HG03095 (cell line): Measurements from ENCODE around the gene UGT1A9.
"Not testable (repeated sequence)": the region's sequence is repeated elsewhere in the genome, so short reads cannot be mapped to it uniquely, and the experiment has no call there.

Source experiments
- ATAC-seq: cut with Tn5 transposase; IDR thresholded peaks from one replicate; pipeline ENCODE4 v1.9.1; 2021; ENCODE audit warnings: moderate library complexity; ENCODE audit not compliant: unreplicated experiment

Gene UGT1A9

DNA sequence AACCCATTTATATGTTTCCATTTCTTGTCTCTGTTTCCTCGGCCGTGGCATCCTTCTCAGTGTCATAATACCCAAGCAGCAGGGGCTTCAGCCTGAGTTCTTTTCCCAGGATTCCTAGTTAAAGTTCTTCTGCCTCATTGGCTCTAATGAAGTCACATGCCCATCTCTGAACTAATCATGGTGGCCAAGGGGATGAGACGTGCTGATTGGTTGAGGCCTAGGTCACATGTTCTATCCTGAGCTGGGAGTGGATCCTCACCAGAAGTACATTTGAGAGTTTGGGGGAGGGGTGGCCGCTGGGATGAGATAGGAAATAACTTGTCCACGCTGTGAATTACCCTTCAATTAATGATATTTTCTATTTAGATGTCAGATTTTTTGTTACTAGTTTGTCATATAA, 37.2 kb downstream of the UGT1A9 start:
- no peak for ATAC-seq

DNA sequence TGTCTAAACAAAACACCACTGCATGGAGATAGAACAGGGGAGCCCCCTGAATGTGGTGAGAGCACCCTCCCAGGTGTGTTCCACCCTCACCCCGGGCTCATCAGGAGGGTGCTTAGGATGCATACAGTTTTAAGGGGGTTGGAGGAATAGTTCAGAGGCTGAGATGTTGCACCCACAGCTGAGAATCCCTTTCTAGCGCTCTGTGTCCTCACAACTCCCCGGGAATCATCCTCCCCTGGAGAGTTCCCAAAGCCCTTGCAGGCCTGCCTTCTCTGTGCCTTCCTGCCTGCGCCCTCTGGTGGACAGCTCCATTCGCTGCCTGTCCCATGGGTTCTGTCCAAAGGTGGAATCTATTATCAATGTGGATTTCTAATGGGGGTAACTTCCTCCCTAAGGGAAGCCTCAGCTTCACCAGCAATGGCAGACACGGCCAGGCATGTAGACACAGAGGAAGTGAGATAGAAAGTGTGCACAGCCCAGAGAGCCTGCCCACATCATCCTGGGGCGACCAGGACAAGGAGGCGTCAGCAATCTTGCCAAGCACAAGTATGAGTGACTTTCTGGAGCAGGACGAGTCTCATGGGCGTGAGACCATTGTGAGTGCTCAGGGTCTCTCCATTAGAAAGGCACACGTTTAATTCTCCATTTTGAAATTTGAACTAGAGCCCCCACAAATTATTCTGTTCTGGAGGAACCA, 39.8 kb downstream of the UGT1A9 start:
- ATAC-seq = no peak

DNA sequence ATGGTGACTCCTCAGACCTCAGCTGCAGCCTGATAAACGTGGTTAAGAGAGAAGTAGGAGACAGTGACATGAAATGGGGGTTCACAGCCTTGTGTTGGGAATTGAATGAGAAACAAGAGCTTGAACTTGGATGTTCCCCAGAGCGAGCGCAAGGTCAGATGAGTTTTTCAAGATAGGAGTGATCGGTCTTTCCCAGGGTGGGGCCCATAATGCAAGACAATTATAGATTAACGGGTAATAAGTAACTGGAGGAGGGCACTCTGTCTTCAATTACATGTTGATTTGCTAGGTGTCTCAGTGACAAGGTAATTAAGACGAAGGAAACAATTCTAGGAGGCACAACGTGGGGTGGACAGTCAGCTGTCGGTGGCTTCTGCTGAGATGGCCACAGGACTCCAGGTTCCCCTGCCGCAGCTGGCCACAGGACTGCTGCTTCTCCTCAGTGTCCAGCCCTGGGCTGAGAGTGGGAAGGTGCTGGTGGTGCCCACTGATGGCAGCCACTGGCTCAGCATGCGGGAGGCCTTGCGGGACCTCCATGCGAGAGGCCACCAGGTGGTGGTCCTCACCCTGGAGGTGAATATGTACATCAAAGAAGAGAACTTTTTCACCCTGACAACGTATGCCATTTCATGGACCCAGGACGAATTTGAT, 41.0 kb downstream of the UGT1A9 start, which contains the start of gene UGT1A5:
UGT1A5 (plus strand) TSS at position 297 of the 651 bp plus-strand sequence; CDS start at position 382, 85 bp downstream.
- no peak for ATAC-seq

DNA sequence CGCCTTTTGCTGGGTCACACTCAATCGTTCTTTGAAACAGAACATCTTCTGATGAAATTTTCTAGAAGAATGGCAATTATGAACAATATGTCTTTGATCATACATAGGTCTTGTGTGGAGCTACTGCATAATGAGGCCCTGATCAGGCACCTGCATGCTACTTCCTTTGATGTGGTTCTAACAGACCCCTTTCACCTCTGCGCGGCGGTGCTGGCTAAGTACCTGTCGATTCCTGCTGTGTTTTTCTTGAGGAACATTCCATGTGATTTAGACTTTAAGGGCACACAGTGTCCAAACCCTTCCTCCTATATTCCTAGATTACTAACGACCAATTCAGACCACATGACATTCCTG, 41.5 kb downstream of the UGT1A9 start:
- no peak for ATAC-seq

DNA sequence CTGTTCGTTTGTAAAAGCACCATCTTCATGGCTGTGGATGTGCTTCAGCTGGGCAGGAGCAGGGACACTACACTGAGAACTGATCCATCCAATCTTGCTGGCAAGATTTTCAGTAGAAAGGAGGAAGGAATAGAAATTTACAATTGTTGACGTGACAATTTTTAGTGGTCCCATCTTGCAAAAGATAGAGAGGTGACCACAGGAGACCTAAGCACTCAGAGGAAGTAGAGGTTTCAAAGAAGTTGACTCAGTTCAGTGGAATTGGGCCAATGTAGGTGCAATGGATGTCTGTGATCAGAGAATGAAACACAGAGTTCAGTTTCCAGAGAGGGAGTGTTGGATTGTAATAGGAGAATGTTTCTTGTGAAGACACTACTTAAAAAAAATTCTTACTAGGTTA, 42.4 kb downstream of the UGT1A9 start:
- no peak for ATAC-seq

DNA sequence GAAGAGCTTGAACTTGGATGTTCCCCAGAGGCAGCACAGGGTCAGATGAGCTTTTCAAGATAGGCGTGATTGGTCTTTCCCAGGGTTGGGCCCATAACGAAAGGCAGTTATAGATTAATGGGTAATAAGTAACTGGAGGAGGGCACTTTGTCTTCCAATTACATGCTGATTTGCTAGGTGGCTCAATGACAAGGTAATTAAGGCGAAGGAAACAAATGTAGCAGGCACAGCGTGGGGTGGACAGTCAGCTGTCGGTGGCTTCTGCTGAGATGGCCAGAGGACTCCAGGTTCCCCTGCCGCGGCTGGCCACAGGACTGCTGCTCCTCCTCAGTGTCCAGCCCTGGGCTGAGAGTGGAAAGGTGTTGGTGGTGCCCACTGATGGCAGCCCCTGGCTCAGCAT, 46.9 kb downstream of the UGT1A9 start, which contains the start of gene UGT1A4:
UGT1A4 (plus strand) TSS at position 185 of the 400 bp plus-strand sequence; CDS start at position 270, 85 bp downstream.
- ATAC-seq = no peak

DNA sequence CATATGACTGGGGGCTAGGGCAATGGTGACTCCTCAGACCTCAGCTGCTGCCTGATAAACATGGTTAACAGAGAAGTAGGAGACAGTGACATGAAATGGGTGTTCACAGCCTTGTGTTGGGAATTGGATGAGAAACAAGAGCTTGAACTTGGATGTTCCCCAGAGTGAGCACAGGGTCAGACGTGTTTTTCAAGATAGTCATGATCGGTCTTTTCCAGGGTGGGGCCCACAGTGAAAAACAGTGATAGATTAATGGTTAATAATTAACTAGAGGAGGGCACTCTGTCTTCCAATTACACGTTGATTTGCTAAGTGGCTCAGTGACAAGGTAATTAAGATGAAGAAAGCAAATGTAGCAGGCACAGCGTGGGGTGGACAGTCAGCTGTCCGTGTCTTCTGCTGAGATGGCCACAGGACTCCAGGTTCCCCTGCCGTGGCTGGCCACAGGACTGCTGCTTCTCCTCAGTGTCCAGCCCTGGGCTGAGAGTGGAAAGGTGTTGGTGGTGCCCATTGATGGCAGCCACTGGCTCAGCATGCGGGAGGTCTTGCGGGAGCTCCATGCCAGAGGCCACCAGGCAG, 57.1 kb downstream of the UGT1A9 start, which contains the start of gene UGT1A3:
UGT1A3 (plus strand) TSS at position 320 of the 579 bp plus-strand sequence; CDS start at position 405, 85 bp downstream.
- ATAC-seq = no peak

DNA sequence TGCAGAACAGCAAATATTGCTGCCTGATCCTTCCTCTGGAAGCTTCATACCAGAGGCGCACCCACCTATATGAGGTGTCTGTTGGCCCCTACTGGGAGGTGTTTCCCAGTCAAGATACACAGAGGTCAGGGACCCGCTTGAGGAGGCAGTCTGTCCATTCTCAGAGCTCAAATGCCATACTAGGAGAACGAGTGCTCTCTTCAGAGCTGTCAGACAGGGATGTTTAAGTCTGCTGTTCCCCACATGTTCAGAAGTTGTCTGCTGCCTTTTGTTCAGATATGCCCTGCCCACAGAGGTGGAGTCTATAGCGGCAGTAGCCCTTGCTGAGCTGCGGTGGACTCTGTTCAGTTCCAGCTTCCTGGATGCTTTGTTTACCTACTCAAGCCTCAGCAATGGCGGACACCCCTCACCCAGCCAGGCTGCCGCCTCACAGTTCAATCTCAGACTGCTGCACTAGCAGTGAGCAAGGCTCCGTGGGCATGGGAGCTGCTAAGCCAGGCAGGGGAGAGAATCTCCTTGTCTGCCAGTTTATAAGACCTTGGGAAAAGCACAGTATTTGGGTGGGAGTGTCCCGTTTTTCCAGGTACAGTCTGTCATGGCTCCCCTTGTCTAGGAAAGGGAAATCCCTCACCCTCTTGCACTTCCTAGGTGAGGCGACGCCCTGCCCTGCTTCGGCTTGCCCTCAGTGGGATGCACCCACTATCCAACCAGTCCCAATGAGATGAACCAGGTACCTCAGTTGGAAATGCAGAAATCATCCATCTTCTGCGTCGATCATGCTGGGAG, 65.4 kb downstream of the UGT1A9 start:
- ATAC-seq = not testable (repeated sequence)

DNA sequence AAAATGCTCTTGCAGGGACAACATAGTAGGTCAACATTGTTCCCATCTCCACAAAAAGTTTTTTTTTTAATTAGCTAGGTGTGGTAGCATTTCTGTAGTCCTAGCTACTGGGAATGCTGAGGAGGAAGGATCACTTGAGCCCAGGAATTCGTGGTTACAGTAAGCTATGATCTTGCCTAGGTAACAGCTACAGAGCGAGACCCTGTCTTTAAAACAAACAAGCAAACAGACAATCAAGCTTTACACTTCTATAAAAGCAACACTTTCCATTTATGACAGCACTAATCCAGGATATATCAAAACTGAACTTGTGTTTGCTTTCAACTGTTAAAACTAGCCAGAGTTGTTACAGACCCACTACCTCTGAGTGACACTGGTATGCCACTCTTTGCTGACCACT, 69.2 kb downstream of the UGT1A9 start:
- ATAC-seq = no peak

DNA sequence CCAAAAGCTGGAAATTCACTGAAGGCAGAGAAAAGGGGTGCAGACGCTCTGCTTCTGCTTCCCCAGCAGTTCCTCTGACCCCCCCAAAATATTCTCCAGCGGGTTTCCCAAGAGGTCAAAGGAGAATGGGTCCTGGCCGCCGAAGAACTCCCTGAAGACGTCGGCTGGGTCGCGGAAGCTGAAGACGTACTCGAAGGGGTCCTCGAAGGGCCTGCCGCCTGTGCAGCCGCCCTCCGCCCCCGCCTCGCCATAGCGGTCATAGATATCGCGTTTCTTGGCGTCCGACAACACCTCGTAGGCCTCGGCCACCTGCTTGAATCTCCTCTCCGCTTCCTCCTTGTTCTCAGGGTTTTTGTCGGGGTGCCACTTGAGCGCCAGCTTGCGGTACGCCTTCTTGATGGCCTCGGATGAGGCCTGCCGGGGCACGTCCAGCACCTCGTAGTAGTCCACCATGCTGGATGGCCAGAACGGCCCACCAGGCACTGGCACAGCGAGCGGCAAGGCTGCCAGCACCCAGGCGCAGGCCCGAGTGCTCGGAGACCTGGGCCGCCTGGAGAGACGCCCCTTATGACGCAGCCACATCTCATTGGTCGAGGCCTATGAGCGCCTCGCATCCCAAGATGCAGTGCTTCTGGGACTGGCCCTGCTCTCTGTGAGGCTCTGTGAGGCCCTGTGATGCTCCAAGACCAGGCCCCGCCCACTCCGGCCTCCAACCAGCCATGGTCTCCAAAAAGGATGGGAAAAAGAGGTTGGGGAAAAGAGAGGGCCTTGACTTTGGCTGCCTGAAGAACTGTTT, 72.0 kb downstream of the UGT1A9 start:
- no peak for ATAC-seq

DNA sequence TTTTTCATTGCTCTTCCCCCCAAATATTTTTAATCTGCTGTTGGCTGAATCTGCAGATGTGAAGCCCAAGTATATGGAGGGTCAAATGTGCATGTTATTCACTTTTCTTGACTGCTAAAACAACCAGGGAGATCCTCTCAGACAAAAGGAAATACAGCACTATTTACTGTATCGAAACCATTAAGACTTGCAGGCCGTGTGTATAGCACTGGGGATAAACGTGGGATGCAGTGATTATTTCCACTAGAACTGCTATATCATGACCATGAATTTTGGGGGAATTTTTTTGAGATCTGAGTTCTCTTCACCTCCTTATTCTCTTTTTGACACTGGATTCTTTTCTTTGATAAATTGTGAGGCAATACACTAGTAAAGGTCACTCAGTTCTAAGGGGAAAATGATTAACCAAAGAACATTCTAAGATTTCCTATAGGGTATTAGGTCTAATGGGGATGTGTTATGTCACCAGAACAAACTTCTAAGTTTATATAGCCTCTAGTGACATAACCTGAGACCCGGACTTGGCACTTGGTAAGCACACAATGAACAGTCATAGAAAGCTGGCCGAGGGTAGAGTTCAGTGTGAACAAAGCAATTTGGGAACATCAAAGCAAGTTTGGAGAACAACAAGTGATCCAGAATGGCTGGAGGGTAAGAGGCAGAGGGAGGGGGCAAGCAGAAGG, 73.5 kb downstream of the UGT1A9 start:
- no peak for ATAC-seq

DNA sequence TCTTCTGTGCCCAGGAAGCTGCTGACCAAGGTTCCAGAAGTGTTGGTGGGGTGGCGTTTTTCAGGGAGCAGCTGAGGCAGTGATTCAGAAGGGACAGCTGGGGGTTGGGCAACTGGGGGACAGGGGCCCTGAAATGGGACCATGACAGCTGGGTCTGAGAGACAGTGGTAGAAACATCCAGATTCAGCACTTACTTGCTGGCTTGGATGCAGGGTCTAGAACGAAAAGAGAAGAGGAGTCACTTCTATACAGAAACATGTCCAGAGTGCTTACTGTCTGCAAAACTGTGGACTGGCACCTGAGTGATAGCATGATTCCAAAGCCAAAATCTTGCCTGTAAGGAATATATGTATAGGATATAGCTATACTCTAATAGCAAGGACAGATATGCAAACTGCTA, 74.1 kb downstream of the UGT1A9 start:
- not testable (repeated sequence) for ATAC-seq

DNA sequence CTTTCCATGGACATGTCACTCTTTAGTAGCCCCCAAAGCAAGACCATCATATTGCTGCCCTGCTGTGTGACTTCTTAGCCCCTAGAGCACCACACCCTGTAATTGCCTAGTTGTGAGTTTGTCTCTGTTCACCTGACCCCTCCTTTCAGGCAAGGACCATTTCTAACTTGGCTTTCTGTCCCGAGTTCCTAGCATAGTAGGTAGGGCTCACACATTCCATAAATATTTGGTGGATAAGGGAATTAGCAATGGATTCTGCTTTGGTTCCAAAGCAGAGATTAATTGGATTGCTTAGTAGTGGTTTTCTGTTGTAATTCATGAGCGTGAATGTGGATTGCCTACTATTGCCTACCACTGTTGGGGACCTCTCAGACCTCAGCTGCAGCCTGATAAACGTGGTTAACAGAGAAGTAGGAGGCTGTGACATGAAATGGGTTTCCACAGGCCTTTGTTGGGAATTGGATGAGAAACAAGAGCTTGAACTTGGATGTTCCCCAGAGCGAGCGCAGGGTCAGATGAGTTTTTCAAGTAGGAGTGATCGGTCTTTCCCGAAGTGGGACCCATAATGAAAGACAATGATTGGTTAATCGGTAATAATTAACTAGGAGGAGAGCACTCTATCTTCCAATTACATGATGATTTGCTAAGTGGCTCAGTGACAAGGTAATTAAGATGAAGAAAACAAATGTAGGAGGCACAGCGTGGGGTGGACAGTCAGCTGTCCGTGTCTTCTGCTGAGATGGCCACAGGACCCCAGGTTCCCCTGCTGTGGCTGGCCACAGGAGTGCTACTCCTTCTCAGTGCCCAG, 75.0 kb downstream of the UGT1A9 start:
- ATAC-seq = no peak

DNA sequence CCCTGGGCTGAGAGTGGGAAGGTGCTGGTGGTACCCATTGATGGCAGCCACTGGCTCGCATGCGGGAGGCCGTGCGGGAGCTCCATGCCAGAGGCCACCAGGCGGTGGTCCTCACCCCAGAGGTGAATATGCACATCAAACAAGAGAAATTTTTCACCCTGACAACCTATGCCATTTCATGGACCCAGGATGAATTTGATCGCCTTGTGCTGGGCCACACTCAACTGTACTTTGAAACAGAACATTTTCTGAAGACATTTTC, 75.5 kb downstream of the UGT1A9 start:
- no peak for ATAC-seq

DNA sequence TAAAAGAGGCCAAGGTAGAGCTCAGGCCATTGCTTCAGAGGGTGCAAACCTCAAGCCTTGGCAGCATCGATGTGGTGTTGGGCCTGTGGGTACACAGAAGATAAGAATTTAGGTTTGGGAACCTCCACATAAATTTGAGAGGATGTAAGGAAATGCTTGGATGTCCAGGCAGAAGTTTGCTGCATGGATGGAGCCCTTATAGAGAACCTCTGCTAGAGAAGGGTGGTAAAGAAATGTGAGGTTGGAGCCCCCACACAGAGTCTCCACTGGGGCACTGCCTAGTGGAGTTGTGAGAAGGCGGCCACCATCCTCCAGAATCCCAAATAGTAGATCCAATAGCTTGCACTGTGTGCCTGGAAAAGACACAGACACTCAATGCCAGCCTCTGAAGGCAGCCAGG, 79.0 kb downstream of the UGT1A9 start:
- not testable (repeated sequence) for ATAC-seq

DNA sequence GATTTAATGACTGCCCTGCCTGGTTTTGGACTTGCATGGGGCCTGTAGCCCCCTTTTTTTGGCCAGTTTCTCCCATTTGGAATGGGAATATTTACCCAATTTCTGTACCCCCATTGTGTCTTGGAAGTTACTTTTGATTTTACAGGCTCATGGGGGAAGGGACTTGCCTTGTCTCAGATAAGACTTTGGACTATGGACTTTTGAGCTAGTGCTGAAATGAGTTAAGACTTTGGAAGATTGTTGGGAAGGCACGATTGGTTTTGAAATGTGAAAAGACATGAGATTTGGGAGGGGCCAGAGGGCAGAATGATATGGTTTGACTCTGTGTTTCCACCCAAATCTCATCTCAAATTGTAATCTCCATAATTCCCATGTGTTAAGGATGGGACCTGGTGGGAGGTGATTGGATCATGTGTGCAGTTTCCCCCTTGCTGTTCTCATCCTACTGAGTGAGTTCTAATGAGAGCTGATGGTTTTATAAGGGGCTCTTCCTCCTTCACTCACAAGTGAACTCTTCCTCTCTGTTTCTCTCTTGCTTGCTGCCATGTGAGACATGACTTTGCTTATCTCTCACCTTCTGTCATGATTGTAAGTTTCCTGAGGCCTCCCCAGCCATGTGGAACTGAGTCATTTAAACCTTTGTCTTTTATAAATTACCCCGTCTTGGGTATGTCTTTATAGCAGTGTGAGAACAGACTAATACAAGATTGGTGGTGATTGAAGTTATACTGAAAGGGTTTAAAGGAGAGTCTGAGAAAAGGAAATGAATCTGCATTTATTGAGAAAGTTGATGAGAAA, 79.7 kb downstream of the UGT1A9 start:
- not testable (repeated sequence) for ATAC-seq

DNA sequence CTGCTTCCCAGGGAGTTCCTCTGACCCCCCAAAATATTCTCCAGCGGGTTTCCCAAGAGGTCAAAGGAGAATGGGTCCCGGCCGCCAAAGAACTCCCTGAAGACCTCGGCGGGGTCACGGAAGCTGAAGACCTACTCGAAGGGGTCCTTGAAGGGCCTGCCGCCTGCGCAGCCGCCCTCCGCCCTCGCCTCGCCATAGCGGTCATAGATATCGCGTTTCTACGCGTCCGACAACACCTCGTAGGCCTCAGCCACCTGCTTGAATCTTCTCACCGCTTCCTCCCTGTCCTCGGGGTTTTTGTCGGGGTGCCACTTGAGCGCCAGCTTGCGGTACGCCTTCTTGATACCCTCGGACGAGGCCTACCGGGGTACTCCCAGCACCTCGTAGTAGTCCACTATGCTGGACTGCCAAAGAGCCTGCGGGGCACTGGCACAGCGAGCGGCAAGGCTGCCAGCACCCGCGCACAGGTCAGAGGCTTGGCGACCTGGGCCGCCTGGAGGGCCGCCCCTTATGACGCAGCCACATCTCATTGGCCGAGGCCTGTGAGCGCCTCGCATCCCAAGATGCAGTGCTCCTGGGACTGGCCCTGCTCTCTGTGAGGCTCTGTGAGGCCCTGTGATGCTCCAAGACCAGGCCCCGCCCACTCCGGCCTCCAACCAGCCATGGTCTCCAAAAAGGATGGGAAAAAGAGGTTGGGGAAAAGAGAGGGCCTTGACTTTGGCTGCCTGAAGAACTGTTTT, 83.3 kb downstream of the UGT1A9 start:
- ATAC-seq = no peak
